GM23338 (cell line): ENCODE results near the gene OR52E5. TPM values are rescaled to one million over a fixed set of nuclear protein-coding genes. Genes with fewer than 3 reads are reported as not detected.

Source experiments
- ATAC-seq: fragments of 200-7000 bp; cut with Tn5 transposase; 3 replicates; pipeline ENCODE4 v1.9.1; 2020
- DNase-seq: peaks from one replicate; pipeline ENCODE4 v3.0.0-alpha.2; 2015; ENCODE audit warnings: low spot score
- H2AFZ ChIP-seq: fragments of 200-600 bp; sonication (generic); 2 replicates; pipeline ENCODE4 v1.8.0; 2016; ENCODE audit warnings: antibody characterized with exemption, mild to moderate bottlenecking, moderate library complexity
- H3F3A ChIP-seq: fragments of 200-600 bp; sonication (generic); replicated peaks from 2 replicates; pipeline ENCODE4 v1.8.0; 2017; ENCODE audit warnings: antibody characterized with exemption, mixed run types, low read depth
- H3K27ac ChIP-seq: fragments of 200-600 bp; sonication (generic); 2 replicates; pipeline ENCODE4 v1.6.1; 2016; ENCODE audit warnings: low read depth
- H3K27me3 ChIP-seq: fragments of 200-600 bp; sonication (generic); 2 replicates; pipeline ENCODE4 v1.8.0; 2016; ENCODE audit warnings: mild to moderate bottlenecking, mixed run types, moderate library complexity; ENCODE audit not compliant: insufficient read depth
- H3K36me3 ChIP-seq: fragments of 200-600 bp; sonication (generic); 2 replicates; pipeline ENCODE4 v1.8.0; 2016; ENCODE audit warnings: mild to moderate bottlenecking; ENCODE audit not compliant: insufficient read depth
- H3K4me1 ChIP-seq: fragments of 200-600 bp; sonication (generic); 2 replicates; pipeline ENCODE4 v1.8.0; 2016; ENCODE audit warnings: mild to moderate bottlenecking, moderate library complexity; ENCODE audit not compliant: insufficient read depth
- H3K4me2 ChIP-seq: fragments of 200-600 bp; sonication (generic); 2 replicates; pipeline ENCODE4 v1.7.1; 2017; ENCODE audit warnings: mixed run types
- H3K4me3 ChIP-seq: fragments of 200-600 bp; sonication (generic); 2 replicates; pipeline ENCODE4 v1.6.1; 2016; ENCODE audit warnings: mixed run types
- H3K79me2 ChIP-seq: fragments of 200-600 bp; sonication (generic); replicated peaks from 2 replicates; pipeline ENCODE4 v1.8.0; 2017; ENCODE audit warnings: mild to moderate bottlenecking; ENCODE audit not compliant: insufficient read depth
- H3K9me2 ChIP-seq: fragments of 200-600 bp; sonication (generic); 2 replicates; pipeline ENCODE4 v1.8.0; 2017; ENCODE audit not compliant: insufficient read depth
- H4K20me1 ChIP-seq: fragments of 200-600 bp; sonication (generic); replicated peaks from 2 replicates; pipeline ENCODE4 v1.8.0; 2017; ENCODE audit warnings: mild to moderate bottlenecking; ENCODE audit not compliant: insufficient read depth
- H3K27ac Mint-ChIP-seq: 2 replicates; pipeline ENCODE4 v1.8.0; 2020; ENCODE audit warnings: inconsistent platforms, mild to moderate bottlenecking, moderate library complexity, mixed read lengths
- H3K27me3 Mint-ChIP-seq: 3 replicates; pipeline ENCODE4 v1.8.0; 2022; ENCODE audit warnings: low read depth, mild to moderate bottlenecking, moderate library complexity, mixed read lengths, inconsistent platforms; ENCODE audit not compliant: insufficient read depth, poor library complexity
- H3K36me3 Mint-ChIP-seq: 3 replicates; pipeline ENCODE4 v1.8.0; 2021; ENCODE audit warnings: low read depth, mild to moderate bottlenecking, inconsistent platforms, moderate library complexity, mixed read lengths
- H3K4me1 Mint-ChIP-seq: 3 replicates; pipeline ENCODE4 v1.8.0; 2020; ENCODE audit warnings: mild to moderate bottlenecking, inconsistent platforms, mixed read lengths
- H3K4me3 Mint-ChIP-seq: 3 replicates; pipeline ENCODE4 v1.8.0; 2021; ENCODE audit warnings: moderate library complexity, mild to moderate bottlenecking, inconsistent platforms, mixed read lengths
- H3K9me3 Mint-ChIP-seq: 3 replicates; pipeline ENCODE4 v1.8.0; 2020; ENCODE audit warnings: moderate library complexity, mild to moderate bottlenecking, inconsistent platforms, mixed read lengths
- CREB1 ChIP-seq: fragments of 250-450 bp; sonication (Bioruptor Pico); IDR thresholded peaks from 2 replicates; pipeline ENCODE4 v1.5.0; 2020; ENCODE audit warnings: low read depth, mild to moderate bottlenecking, moderate library complexity
- CTCF ChIP-seq, 2 experiments: fragments of 200-600 bp in 1 of 2; sonication (generic) in 1 of 2; conservative IDR thresholded peaks; 2 replicates each; pipeline versions ENCODE4 v1.5.1 to v1.6.1; 2016 to 2017; ENCODE audit warnings: antibody characterized with exemption in 2 of 2, low read depth in 2 of 2, mild to moderate bottlenecking in 2 of 2, moderate library complexity in 1 of 2
- ETS1 ChIP-seq: IDR thresholded peaks from 2 replicates; pipeline ENCODE4 v1.6.1; 2016; ENCODE audit warnings: antibody characterized with exemption
- EZH2 ChIP-seq: fragments of 200-600 bp; sonication (generic); IDR thresholded peaks from one replicate; pipeline ENCODE4 v1.8.0; 2017; ENCODE audit warnings: antibody characterized with exemption, mild to moderate bottlenecking, low read depth; ENCODE audit not compliant: unreplicated experiment
- EZH2phosphoT487 ChIP-seq: fragments of 200-600 bp; sonication (generic); IDR thresholded peaks from one replicate; pipeline ENCODE4 v1.8.1; 2018; ENCODE audit warnings: antibody characterized with exemption; ENCODE audit not compliant: unreplicated experiment
- JUNB ChIP-seq: IDR thresholded peaks from one replicate; pipeline ENCODE4 v1.6.1; 2016; ENCODE audit warnings: antibody characterized with exemption; ENCODE audit not compliant: unreplicated experiment
- NANOG ChIP-seq: IDR thresholded peaks from 2 replicates; pipeline ENCODE4 v1.6.1; 2016; ENCODE audit warnings: antibody characterized with exemption, borderline replicate concordance
- POLR2AphosphoS5 ChIP-seq: IDR thresholded peaks from 2 replicates; pipeline ENCODE4 v1.6.1; 2016; ENCODE audit warnings: antibody characterized with exemption, low read depth
- STAT1 ChIP-seq: IDR thresholded peaks from one replicate; pipeline ENCODE4 v1.6.1; 2016; ENCODE audit warnings: antibody characterized with exemption; ENCODE audit not compliant: unreplicated experiment
- ZNF114 ChIP-seq: fragments of 250-450 bp; sonication (Bioruptor Pico); IDR thresholded peaks from 2 replicates; pipeline ENCODE4 v1.5.0; 2020; ENCODE audit warnings: mild to moderate bottlenecking, moderate library complexity
- ZNF331 ChIP-seq: fragments of 250-450 bp; sonication (Bioruptor Pico); IDR thresholded peaks from 2 replicates; pipeline ENCODE4 v1.5.0; 2020; ENCODE audit warnings: low read depth, mild to moderate bottlenecking, moderate library complexity
- ZNF462 ChIP-seq: fragments of 250-450 bp; sonication (Bioruptor Pico); IDR thresholded peaks from 2 replicates; pipeline ENCODE4 v1.5.0; 2020; ENCODE audit warnings: mild to moderate bottlenecking, moderate library complexity
- polyA plus RNA-seq: library from polyadenylated mRNA; unstranded; fragments of >200 nt; fragmentation: Nextera tagmentation; extraction: Ambion mirVana; gene quantifications from 2 replicates; pipeline ENCODE4 v1.2.1, GENCODE V29; 2016
- total RNA-seq: library from RNA; depleted of rRNA; stranded (reverse); fragments of >200 nt; shearing (Covaris generic); gene quantifications from 2 replicates; pipeline ENCODE4 v1.2.3, GENCODE V29; 2014
- TF ChIP-seq, protein P1 (sequence below): IDR thresholded peaks from one replicate; pipeline ENCODE4 v1.6.1; 2018; ENCODE audit warnings: antibody characterized with exemption; ENCODE audit not compliant: unreplicated experiment

Gene OR52E5
- total and polyA plus RNA-seq, 2 experiments from 2014 or later = not detected

- no peaks in the 10 kb centered on the region for H3K27me3 Mint-ChIP-seq
- H3K27ac Mint-ChIP-seq = no peak overlapping the region
- ATAC-seq (no peak), DNase-seq (no peak)
- Histone ChIP-seq H3K4me2 (no peak overlapping the region), H3K27me3 (no peaks in the 10 kb centered on the region), H3K4me3 (no peak overlapping the region), H3F3A (no peaks in the 10 kb centered on the region), H3K4me1 (no peaks in the 10 kb centered on the region), H3K36me3 (no peaks in the 10 kb centered on the region), H2AFZ (no peak overlapping the region), H4K20me1 (no peaks in the 10 kb centered on the region), H3K27ac (no peak overlapping the region), H3K9me2 (0 out of 2 replicates have a peak, but pooled peaks cover 2% of the 10 kb centered on the region), H3K79me2 (no peaks in the 10 kb centered on the region)
- no peak overlapping the region for H3K4me3 Mint-ChIP-seq
- peaks cover 12% of the 10 kb centered on the region; the same call in 1 of the 3 replicates for H3K9me3 Mint-ChIP-seq
- H3K4me1 Mint-ChIP-seq = no peaks in the 10 kb centered on the region
- H3K36me3 Mint-ChIP-seq = no peaks in the 10 kb centered on the region
- no peak for TF ChIP-seq CREB1
- TF ChIP-seq JUNB = no peak
- no peak for TF ChIP-seq EZH2
- no peak for TF ChIP-seq NANOG
- TF ChIP-seq STAT1 = no peak
- TF ChIP-seq EZH2phosphoT487 = no peak
- TF ChIP-seq POLR2AphosphoS5 = no peak
- TF ChIP-seq ZNF114 = no peak
- no peak for TF ChIP-seq ETS1
- TF ChIP-seq ZNF462 (CRISPR knock-in tag) = no peak
- TF ChIP-seq, protein P1, sequence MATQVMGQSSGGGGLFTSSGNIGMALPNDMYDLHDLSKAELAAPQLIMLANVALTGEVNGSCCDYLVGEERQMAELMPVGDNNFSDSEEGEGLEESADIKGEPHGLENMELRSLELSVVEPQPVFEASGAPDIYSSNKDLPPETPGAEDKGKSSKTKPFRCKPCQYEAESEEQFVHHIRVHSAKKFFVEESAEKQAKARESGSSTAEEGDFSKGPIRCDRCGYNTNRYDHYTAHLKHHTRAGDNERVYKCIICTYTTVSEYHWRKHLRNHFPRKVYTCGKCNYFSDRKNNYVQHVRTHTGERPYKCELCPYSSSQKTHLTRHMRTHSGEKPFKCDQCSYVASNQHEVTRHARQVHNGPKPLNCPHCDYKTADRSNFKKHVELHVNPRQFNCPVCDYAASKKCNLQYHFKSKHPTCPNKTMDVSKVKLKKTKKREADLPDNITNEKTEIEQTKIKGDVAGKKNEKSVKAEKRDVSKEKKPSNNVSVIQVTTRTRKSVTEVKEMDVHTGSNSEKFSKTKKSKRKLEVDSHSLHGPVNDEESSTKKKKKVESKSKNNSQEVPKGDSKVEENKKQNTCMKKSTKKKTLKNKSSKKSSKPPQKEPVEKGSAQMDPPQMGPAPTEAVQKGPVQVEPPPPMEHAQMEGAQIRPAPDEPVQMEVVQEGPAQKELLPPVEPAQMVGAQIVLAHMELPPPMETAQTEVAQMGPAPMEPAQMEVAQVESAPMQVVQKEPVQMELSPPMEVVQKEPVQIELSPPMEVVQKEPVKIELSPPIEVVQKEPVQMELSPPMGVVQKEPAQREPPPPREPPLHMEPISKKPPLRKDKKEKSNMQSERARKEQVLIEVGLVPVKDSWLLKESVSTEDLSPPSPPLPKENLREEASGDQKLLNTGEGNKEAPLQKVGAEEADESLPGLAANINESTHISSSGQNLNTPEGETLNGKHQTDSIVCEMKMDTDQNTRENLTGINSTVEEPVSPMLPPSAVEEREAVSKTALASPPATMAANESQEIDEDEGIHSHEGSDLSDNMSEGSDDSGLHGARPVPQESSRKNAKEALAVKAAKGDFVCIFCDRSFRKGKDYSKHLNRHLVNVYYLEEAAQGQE = no peak
- no peak for TF ChIP-seq ZNF331 (CRISPR knock-in tag)
- TF ChIP-seq CTCF (conservative IDR thresholded peaks at IDR 0.05; ENCODE audit: low read depth in 2 of 2) = no peak
Observed at GRCh38 chr11:5851002-5851401, 42.0 kb upstream of the OR52E5 start.
